HFF-Myc (cell line): ENCODE measurements around the gene AMELX.

ENCODE experiments used
- DNase-seq: peaks from one replicate; pipeline ENCODE4 v3.0.0-alpha.2; 2011; ENCODE audit warnings: low read depth; ENCODE audit errors: extremely low read depth
- H3K4me3 ChIP-seq: replicated peaks from 2 replicates; pipeline ENCODE4 v1.5.1; 2011; ENCODE audit warnings: low read depth, mild to moderate bottlenecking, control low read depth, low read length
- CTCF ChIP-seq: IDR thresholded peaks from 2 replicates; pipeline ENCODE4 v1.5.1; 2012; ENCODE audit warnings: mild to moderate bottlenecking, low read depth, low read length, control low read depth; ENCODE audit errors: missing control alignments

Gene AMELX

GRCh38 chrX:11264925-11265324, 28.3 kb upstream of the AMELX start:
- no peak for TF ChIP-seq CTCF
- H3K4me3 ChIP-seq, result no peak overlapping the region
- DNase-seq, result no peak

GRCh38 chrX:11265352-11265751, 27.9 kb upstream of the AMELX start:
- no peak for TF ChIP-seq CTCF
- H3K4me3 ChIP-seq, result no peak overlapping the region
- no peak for DNase-seq

- H3K4me3 ChIP-seq, result no peak overlapping the region
- TF ChIP-seq CTCF, result no peak
- no peak for DNase-seq
These were observed 26.6 kb upstream of the AMELX start for GRCh38 chrX:11266573-11267003.

- TF ChIP-seq CTCF, result no peak
- no peak overlapping the region for H3K4me3 ChIP-seq
- DNase-seq, result no peak
These were observed 25.8 kb upstream of the AMELX start for GRCh38 chrX:11267425-11267824.

- no peak for DNase-seq
- no peak overlapping the region for H3K4me3 ChIP-seq
- no peak for TF ChIP-seq CTCF
These were observed 24.2 kb upstream of the AMELX start for GRCh38 chrX:11269006-11269405.

- H3K4me3 ChIP-seq, result no peak overlapping the region
- no peak for TF ChIP-seq CTCF
- DNase-seq, result no peak
These were observed 23.2 kb upstream of the AMELX start for GRCh38 chrX:11269996-11270395.

- no peak overlapping the region for H3K4me3 ChIP-seq
- no peak for DNase-seq
- no peak for TF ChIP-seq CTCF
These were observed 20.9 kb upstream of the AMELX start for GRCh38 chrX:11272290-11272689.
